OCI-M2 (cell line): ENCODE data around the gene FMNL2.

Source experiments
- DNase-seq: peaks from one replicate; lab custom pipeline; 2025; ENCODE audit not compliant: unreplicated experiment; lab: John Stamatoyannopoulos, UW

The FMNL2 gene

DNA sequence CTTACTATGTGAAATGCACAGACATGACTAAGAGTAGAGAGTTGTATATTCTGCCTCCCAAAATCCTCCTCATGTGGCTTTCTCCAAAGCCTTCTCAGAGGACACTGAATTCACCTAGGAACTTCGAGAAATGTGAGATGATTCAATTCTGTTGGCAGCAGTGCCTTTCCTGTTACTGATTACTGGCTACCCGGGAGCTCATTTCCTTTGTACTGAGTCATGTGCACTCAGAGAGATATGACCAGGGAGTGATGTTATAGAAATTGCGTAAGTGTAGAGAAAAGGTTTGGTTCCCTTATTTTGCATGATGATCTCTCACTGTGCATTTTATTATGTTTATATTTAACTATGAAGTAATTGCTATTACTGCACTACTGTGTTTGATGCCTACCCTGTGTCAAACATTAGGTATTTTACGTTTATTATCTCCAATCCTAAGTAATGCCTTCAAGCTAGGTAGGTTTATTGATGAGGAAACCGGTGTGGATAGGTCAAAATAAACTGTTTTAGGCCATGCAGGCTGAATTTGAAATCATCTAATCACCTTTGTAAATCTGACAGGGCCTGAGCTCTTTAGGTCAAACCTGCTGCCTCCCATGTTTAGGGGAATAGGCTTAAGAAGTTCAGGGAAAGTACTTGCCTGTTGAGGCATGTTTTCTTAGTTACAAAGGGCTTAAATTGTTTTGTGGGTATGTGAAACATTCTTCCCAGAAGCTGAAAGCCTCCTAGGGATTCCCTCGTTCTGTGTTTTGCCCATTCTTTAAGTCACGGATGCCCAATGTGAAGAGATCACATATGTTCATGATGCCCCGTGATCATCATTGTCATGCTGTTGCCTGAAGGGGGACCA lies 86.8 kb downstream of the FMNL2 start:
- no peak for DNase-seq

DNA sequence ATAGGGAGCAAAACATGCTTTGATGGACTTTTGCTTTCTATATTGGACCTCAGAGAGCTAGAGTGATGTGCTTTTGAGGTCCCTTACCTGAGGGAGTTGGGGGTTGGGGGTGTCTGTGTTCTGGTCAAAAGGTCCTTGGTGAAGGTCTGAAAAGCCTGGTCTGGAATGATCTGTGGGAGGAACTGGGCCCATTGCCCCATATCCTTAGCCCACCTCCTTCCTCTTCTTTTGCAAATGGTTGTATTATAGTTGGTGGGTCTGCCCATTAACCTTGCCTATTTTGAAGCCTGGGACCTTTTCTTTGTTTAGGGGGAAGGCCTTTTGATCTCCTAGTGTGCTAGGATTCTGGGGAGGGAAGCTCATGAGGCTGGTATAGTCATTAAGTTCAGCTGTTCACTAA lies 88.7 kb downstream of the FMNL2 start:
- DNase-seq, result no peak

DNA sequence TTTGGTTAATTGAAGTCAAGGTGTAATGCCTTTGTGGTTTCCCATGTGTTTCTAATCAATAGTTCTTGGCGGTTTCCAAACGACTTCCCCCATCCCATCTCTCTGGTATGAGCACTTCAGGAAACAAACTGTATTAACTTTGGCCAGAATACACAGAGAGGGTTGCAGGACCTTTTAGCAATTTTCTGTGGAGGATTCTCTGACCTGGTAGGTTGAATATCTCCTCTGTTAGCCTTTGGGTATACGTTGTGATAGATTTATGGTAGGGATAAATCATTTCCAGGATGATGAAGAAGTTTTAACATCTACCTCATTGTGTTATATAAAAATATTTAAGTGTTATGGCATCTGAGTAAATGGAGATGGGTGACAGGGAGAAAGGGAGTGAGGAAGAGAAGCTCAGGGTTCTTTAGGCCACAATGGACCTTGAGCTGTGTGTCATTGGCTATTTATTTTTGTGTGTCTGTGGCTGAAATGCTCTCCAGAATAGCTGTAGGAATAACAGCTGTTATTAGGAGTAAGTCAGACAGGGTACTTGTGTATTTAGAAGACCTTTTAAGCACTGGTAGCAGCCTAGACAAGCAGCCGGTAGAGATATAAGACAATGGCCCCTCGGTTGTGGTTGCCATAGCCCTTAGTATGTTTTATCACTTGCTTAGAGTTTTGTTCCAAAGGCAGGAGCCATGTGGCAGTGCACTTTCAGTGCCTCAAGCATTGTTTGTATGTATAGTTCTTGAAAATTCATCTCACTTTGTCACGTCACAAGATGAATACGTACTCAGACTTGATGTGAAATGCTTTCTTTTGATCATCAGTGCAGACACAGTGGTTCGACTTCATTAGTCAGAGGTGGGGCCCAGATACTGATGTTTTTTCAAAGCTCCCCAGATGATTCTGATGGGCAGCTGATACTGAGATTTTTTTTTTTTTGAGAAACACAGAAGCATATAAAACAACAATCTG lies 91.1 kb downstream of the FMNL2 start:
- no peak for DNase-seq

DNA sequence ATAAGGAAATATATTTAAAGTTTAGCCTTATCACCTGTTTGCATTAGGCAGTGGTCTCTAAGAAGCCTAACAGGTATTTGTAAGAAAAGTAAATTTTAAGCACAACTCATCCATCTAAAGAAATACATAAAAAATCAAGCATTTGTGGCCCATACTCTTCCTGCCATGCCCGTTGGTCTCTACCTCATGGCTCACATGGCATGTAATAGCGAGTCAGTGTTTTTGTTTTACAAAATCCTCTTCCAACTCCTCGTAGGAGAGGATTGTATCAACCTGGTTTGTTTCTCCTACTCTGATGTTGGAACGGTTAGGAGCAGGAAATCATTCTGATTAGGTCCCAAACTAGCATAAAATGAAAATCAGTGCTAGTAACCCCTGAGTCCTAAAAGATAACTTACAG lies 91.8 kb downstream of the FMNL2 start:
- DNase-seq, result no peak

DNA sequence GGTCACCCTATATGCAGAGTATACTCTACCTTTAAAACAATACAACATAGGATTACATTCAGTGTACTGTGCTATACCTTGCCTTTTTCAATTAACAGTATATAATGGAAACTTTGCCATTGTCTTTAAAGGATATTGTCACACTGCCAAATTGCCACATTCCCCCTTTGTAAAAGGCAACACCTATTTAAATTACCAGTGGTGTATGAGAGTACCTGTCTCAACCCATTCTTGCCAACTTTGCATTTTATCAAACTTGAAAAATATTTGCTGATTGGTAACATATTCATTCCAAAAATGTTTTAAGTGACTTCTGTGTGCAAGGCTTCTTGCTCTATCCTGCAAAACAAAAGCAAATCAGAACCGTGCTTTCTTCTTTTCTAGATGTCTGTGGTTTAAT lies 92.9 kb downstream of the FMNL2 start:
- no peak for DNase-seq

DNA sequence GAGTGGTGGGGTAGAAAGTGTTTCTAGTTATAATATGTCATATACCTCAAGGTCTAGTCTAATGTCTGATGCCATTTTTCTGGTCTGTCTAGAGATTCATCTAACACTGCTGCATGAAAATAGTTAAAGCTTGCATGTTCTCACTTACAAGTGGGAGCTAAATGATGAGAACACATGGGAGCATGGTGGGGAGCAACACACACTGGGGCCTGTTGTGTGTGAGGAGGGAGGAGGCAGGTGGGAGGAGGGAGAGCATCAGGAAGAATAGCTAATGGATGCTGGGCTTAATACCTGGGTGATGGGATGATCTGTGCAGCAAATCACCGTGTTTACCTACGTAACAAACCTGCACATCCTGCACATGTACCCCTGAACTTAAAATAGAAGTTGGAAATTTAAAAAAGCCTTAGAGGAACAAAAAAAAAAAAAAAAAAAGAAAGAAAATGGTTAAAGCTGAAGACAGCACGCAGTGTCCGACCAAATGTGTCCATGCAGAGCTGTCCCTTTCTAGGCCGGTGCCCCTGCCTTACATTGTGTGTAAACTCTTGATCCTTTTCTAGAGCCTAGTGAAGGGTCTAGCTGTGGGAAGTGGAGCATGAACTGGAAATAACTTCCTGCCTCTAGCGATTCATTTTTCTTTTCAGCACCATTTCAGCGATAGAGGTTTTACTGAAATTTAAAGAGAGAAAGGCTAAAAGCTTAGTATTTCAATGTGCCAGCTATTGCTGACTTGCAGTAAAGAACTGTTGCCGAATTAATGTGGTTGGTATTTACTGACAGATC lies 94.0 kb downstream of the FMNL2 start:
- DNase-seq, result no peak

DNA sequence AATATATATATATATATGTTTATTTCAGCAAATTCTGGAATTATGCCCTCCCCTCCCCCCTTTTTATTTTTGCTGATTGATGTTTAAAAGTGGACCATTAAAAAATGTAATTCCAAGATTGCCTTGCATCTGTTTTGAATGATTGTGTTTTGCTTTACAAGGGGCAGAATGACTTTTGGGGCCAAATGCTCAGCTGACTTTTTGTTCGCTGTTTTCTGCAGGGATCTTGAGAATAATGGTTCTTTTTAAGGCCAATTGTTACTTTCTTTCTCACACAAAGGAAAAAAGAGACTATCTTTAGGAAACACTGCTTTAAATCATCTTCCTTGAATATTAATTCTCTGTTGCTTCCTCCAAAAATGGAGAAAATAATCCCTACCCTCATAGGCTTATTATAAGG lies 95.9 kb downstream of the FMNL2 start:
- no peak for DNase-seq

DNA sequence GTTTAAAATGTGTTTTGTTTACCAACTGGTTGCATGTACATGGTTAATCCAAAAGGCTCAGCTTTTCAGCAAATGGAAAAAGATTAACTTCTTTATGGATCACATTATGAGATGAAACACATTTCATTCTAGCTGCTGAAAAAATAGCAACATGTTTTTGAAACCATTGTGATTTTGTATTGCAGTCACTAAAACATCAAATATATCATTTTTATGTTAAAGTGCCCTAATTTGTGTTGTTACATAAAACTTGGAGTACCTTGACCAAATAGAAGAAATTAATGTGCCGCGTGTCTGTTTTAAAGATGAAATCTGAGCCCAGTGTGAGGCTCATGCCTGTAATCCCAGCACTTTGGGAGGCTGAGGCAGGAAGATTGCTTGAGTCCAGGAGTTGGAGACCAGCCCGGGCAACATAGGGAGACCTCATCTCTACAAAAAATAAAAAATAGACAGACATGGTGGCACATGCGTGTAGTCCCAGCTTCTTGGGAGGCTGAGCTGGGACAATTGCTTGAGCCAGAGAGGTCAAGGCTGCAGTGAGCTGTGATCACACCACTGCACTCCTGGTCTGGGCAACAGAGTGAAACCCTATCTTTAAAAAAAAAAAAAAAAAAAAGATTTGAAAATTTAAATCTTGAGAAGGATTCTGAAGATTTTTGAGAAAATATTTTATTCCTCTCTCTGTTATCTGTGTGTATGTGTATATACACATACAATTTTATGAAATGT lies 96.6 kb downstream of the FMNL2 start:
- DNase-seq, result no peak

DNA sequence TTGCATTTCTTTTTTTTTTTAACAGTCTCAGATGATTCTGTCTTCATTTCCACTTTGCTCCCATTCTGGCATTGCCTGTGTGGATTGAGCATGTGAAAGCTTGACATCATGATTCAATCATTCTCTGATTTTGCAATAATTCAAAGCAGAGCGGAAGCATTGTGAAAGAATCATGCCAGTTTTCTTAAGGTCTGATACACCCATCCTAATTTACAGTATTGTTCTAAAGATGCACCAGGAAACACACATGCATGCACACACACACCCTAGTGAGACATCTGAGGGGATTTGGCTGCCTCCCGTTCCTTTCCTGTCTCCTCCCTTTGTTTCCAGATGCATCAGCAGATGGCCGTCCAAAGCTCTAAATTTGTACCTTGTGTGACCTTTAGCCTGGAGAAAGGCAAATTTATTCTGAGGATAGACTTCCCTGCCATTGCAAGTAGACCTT lies 97.3 kb downstream of the FMNL2 start:
- no peak for DNase-seq

DNA sequence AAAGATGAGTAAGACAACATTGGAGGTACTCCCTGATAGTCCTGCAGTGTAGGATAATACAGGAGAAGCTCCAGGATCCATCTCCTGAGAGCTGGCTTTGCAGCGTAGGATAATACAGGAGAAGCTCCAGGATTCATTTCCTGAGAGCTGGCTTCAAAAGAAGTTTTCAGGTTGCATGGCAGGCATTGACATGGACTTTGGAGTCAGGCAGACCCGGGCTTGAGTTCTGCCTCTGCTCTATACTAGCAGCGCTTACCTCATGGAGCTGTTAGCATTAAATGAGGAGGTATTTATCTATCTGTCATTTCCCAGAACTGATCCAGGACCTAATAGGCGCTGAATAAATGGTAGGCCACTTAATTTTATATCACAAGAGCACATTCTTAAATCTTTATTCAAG lies 97.8 kb downstream of the FMNL2 start:
- no peak for DNase-seq

DNA sequence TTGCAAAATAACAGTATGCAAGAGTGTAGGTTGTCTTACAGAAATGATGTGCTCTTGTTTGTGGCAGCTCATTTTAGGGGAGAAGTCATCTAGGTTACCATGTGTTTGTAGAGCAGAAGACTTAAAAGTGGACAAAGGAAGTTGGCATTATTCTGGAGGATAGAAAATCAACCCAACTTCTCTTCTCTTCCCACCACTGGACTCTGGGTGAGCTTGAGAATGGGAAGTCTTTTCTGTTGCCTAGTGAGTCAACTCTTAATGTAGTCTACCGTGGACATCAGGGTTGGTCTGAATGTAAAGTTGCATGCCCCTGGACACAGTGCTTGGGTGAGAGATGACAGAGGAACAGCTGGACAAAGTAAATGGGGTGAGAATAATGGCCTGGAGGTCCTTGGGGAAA lies 98.3 kb downstream of the FMNL2 start:
- no peak for DNase-seq

DNA sequence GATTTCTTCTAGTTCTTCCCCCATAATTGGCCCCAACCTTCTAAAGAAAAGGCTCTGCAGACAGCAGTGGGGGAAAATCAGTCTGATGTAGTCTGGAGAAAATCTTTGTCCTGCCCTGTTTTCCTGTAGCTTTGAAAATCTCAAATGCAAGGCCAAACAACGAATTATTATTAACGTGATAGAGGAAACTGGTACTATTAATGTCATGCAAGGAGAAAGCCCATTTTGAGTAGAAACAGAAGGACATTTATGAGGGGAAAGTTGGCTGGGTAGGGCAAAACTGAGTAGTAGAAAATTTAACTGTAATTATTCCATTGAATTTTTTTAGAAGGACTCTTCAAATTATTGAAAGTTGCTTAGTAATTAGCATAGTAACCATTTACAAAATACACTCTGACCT lies 98.8 kb downstream of the FMNL2 start:
- no peak for DNase-seq

DNA sequence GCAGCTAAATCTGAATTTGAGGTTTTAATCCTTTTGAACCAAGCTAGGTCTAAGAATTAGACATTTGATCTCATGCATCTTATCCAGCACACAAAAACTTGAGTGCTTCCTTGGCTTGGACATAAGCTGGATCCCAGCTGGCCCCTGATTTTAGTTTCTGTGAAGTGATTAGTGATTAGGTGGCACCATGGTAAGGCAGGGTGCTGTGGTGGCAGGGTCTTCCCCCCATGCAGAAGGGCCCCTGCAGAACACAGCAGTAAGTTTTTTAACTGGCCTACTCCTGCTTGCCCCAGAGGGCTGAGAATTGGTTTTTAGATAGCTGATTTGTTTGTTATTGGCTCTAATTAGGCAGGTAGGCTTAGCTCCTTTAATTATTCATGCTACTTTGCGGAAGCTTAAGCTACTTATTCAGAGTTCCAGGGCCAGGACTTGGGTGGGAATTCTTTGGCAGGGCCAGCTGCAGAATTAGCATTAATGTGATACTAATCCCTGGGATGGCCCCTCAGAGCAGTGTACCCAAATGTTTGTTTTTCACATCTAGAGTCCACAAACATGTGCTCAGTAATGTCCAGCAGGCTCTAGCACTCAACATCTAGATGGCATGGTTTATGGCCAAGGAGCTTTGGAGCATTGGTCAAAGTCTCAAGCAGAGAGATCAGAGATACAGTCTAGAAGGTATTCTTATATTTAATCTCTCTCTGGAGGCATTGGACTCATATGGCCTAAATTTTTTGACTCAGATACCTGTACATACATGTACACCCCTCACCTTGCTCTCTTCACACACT lies 99.6 kb downstream of the FMNL2 start:
- DNase-seq, result no peak

DNA sequence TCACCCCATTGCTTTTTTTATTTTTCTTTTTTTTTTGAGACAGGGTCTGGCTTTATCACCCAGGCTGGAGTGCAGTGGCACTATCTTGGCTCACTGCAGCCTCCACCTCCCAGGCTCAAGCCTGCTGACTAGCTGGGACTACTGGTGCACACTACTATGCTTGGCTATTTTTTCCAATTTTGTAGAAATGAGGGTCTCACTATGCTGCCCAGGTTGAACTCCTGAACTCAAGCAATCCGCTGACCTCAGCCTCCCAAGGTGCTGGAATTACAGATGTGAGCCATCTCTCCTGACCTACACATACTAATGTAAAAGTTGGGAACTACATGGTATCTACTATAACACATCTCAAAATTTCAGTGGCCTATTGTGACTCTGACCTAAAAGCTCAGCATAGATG lies 101.2 kb downstream of the FMNL2 start:
- no peak for DNase-seq

DNA sequence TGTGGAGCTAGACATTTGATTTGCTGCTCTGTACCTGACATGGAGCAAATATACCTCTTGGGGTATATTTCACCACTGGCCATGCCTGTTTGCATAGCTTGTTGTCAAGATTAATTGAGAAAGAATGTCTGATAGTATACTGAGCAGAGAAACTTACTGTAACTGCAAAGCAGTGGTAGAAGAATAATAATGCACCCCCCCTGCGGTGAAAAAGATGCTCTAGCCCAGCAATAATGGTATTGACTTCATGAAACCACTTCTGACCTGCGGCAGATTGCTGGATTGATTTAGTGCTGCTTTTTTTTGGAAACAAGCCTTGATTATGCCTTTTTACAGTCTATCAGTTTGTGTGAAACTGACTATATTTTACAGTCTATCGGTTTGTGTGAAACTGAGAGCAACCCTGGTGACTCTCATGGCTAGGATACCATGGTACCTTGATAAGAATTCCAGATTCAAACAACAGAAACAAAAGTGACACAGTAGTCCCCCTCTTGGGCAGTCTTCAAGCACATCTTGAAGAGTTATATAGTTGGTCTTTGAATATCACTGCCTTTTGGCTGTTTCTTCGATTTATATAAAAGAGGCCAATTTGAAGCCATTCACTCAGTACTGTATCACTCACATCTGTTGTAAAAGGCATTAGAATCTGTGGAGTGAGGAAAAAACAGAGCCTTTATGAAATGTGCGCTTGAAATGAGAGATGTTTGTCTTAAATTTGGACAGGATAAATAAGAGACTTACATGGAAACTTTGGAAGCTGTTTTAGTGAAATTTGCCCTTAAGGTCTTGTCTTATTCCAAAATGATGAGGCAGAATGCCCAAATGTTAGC lies 102.5 kb downstream of the FMNL2 start:
- no peak for DNase-seq

DNA sequence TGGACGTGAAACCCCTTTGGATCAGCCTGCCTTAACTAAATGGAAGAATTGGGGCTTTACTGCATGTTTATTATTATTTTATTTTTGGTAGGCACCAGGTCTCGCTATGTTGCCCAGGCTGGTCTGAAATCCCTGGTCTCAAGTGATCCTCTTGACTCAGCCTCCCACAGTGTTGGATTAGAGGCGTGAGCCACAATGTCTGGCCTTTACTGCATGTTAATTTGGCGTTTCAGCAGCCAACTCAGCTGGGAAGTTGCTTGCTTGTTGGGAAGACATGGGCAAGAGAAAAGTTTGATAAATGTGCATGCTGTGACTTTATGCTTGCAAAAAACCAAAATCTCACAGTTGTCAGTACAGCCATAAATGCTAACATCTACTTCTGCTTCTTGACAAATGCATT lies 105.1 kb downstream of the FMNL2 start:
- no peak for DNase-seq

DNA sequence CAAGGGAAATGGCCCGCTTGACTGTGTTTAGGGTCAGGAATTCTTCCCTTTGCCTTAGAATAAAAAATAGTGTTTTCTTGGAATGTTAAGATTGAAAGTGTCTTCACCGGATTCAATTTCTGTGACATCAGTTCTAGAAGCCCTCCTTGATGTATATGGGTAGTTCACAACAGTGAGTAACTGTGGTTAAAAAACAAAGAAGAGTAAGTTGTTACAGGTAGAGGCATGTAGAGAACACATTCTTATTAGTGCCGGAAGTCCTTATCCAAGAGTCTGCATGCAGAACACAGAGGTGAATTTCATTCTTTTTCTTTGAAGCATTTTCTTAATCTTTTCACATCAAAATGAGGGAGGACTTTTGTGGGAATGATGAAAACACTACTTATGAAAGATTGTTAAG lies 105.5 kb downstream of the FMNL2 start:
- no peak for DNase-seq

DNA sequence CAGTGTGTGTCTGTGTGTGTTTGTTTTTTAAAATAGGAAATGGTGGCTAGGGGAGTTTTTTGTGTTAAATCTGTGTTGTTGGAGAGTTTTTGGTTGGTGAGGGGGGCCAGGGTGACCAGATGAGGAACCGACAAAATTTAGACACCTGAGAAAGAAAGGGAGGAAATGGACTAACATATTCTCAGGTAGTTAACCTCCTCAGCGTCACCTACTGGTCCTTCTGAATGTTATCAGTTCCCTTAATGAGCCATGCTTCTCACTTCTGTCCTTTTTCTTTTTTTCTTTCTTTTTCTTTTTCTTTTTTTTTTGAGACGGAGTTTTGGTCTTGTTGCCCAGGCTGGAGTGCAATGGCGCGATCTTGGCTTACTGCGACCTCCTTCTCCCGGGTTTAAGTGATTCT lies 107.0 kb downstream of the FMNL2 start:
- DNase-seq, result no peak

DNA sequence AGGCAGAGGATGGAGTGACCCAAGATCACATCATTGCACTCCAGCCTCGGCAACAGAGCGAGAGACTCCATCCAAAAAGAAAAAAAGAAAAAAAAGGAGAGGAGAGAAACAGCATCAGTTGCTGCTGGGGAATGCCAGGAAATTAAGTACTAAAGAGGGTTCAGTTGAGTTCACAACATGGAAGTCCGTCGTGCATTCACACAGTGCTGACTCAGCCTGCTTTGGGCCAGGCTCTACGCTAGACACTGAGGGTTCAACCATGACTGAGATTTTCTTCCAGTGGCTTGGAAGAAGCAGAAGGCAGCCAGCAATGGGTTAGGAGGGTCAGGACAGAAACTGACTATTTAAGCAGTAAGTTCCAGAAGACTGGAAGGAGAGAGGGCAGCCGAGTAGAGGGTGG lies 108.8 kb downstream of the FMNL2 start:
- no peak for DNase-seq
